Body of pancreas (tissue), 4 donors: Measurements from ENCODE around the gene THSD8.

Experiments used
- CTCF ChIP-seq, 7 experiments: fragments of 450-650 bp in 4 of 7; fragments of 200-600 bp in 3 of 7; sonication (generic) in 3 of 7; IDR thresholded peaks; one replicate each; pipeline ENCODE4 v1.5.1; 2016 to 2019; ENCODE audit warnings: antibody characterized with exemption in 7 of 7
- POLR2A ChIP-seq, 3 donors: fragments of 450-650 bp; IDR thresholded peaks; one replicate each; pipeline ENCODE4 v1.6.1; 2016; ENCODE audit warnings: antibody characterized with exemption in 3 of 3, mild to moderate bottlenecking in 2 of 3

DNA sequence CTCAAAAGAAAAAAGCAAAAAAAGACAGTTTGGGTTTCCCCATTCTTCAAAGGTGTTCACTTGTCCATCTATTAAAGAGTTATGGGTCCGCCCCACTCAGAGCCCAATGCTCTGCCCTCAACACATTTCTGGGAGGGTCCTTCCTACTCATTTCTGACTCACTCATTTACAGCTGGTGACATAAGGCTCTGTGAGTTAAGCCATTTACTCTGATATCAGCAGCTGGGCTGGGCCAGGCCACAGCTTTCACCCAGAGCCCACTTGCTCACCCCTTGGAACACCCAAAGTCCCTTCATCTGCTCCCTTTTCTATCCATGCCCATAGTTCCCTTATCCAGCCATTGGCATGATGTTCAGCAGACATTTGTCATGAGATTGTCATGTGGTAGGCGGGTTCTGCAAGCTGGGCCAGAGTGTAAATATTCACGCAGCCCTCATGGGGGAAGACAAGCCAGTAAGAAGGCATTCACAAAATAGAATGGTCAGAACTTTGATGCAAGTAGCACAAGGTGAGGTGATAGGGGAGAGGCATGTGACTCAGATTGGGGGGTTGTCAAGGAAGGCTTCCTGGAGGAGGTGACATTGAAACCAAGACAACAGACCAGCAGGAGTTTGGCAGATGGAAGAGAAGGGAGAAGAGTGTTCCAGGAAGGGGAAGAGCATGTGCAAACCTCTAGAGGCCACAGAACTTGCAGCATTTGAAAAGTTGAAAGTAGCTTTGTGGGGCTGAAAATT, 42.3 kb downstream of the THSD8 start:
- TF ChIP-seq CTCF (IDR thresholded peaks at IDR 0.05) (no peak), POLR2A (IDR thresholded peaks at IDR 0.05) (no peak)
